Neuronal stem cell (in vitro differentiated cells): ENCODE results near the gene CFAP44.
"Not testable (repeated sequence)": the region's sequence is repeated elsewhere in the genome, so short reads cannot be mapped to it uniquely, and the experiment has no call there.

Source experiments
- DNase-seq: peaks from one replicate; pipeline ENCODE4 v3.0.0-alpha.2; 2013; ENCODE audit warnings: low spot score
- H2AFZ ChIP-seq: one replicate; pipeline ENCODE4 v1.6.1; 2013; ENCODE audit warnings: mild to moderate bottlenecking, low read length, inconsistent platforms
- H2AK5ac ChIP-seq: 2 replicates; pipeline ENCODE4 v1.6.1; 2013; ENCODE audit warnings: low read depth, mild to moderate bottlenecking, inconsistent platforms, low read length, moderate library complexity, mixed read lengths
- H2BK120ac ChIP-seq: 2 replicates; pipeline ENCODE4 v1.6.1; 2013; ENCODE audit warnings: low read depth, mild to moderate bottlenecking, inconsistent platforms, low read length, moderate library complexity, mixed read lengths
- H2BK12ac ChIP-seq: one replicate; pipeline ENCODE4 v1.6.1; 2013; ENCODE audit warnings: low read length, inconsistent platforms
- H2BK15ac ChIP-seq: 2 replicates; pipeline ENCODE4 v1.6.1; 2013; ENCODE audit warnings: mild to moderate bottlenecking, low read length, inconsistent platforms, mixed read lengths
- H2BK5ac ChIP-seq: one replicate; pipeline ENCODE4 v1.6.1; 2013; ENCODE audit warnings: inconsistent platforms, mild to moderate bottlenecking, low read length, moderate library complexity
- H3K14ac ChIP-seq: one replicate; pipeline ENCODE4 v1.6.1; 2013; ENCODE audit warnings: low read length, inconsistent platforms
- H3K18ac ChIP-seq: 2 replicates; pipeline ENCODE4 v1.6.1; 2013; ENCODE audit warnings: low read length, inconsistent platforms
- H3K23ac ChIP-seq: 2 replicates; pipeline ENCODE4 v1.6.1; 2013; ENCODE audit warnings: low read depth, mild to moderate bottlenecking, mixed read lengths, low read length, inconsistent platforms; ENCODE audit not compliant: poor library complexity
- H3K27ac ChIP-seq: replicated peaks from 3 replicates; pipeline ENCODE4 v1.5.1; 2013; ENCODE audit warnings: low read length, inconsistent platforms
- H3K27me3 ChIP-seq, 3 experiments: 2 replicates each; pipeline ENCODE4 v1.6.1; 2013; ENCODE audit warnings: low read length in 3 of 3, mild to moderate bottlenecking in 2 of 3, inconsistent platforms in 1 of 3, low read depth in 1 of 3, mixed read lengths in 1 of 3, moderate library complexity in 1 of 3; ENCODE audit not compliant: control insufficient read depth in 3 of 3, insufficient read depth in 3 of 3
- H3K36me3 ChIP-seq, 2 donors: replicated peaks in 1 of 2; 2 replicates each; pipeline ENCODE4 v1.6.1; 2013; ENCODE audit warnings: low read length in 2 of 2; ENCODE audit not compliant: control insufficient read depth in 2 of 2, insufficient read depth in 2 of 2
- H3K4ac ChIP-seq: 2 replicates; pipeline ENCODE4 v1.6.1; 2013; ENCODE audit warnings: inconsistent platforms, mild to moderate bottlenecking, low read length, moderate library complexity
- H3K4me1 ChIP-seq, 2 donors: 1 replicate in 1 of 2; 2 replicates in 1 of 2; pipeline ENCODE4 v1.6.1; 2013; ENCODE audit warnings: low read length in 2 of 2, low read depth in 1 of 2; ENCODE audit not compliant: control insufficient read depth in 2 of 2, insufficient read depth in 1 of 2
- H3K4me2 ChIP-seq: one replicate; pipeline ENCODE4 v1.6.1; 2013; ENCODE audit warnings: mild to moderate bottlenecking, low read length, inconsistent platforms; ENCODE audit not compliant: insufficient read depth, poor library complexity, severe bottlenecking
- H3K4me3 ChIP-seq, 2 donors: 2 replicates each; pipeline ENCODE4 v1.5.1; 2013; ENCODE audit warnings: low read length in 2 of 2, mild to moderate bottlenecking in 2 of 2, inconsistent platforms in 1 of 2, moderate library complexity in 1 of 2
- H3K79me1 ChIP-seq: one replicate; pipeline ENCODE4 v1.6.1; 2013; ENCODE audit warnings: low read depth, mild to moderate bottlenecking, inconsistent platforms, low read length, moderate library complexity
- H3K9ac ChIP-seq: one replicate; pipeline ENCODE4 v1.6.1; 2013; ENCODE audit warnings: mild to moderate bottlenecking, low read depth, low read length, inconsistent platforms; ENCODE audit not compliant: poor library complexity
- H3K9me3 ChIP-seq, 2 donors: replicated peaks in 1 of 2; 2 replicates each; pipeline versions ENCODE3 to v1.6.1; 2013; ENCODE audit warnings: low read length in 2 of 2, mild to moderate bottlenecking in 2 of 2, inconsistent platforms in 1 of 2, low read depth in 1 of 2, mixed read lengths in 1 of 2, moderate library complexity in 1 of 2; ENCODE audit not compliant: control insufficient read depth in 2 of 2, insufficient read depth in 1 of 2
- H4K8ac ChIP-seq: one replicate; pipeline ENCODE4 v1.6.1; 2013; ENCODE audit warnings: low read depth, mild to moderate bottlenecking, inconsistent platforms, low read length, moderate library complexity
- H4K91ac ChIP-seq: one replicate; pipeline ENCODE4 v1.6.1; 2013; ENCODE audit warnings: low read length, low read depth, mild to moderate bottlenecking, inconsistent platforms; ENCODE audit not compliant: poor library complexity
- WGBS, 2 donors: extraction: QIAGEN DNeasy Blood & Tissue Kit; methylation state at CpG; one replicate each; pipeline ENCODE4 v1.1.7; 2013; ENCODE audit warnings: missing lambda C conversion rate in 2 of 2, mixed read lengths in 1 of 2; ENCODE audit not compliant: insufficient read length in 2 of 2, insufficient replicate concordance in 1 of 2; ENCODE audit errors: extremely low coverage in 2 of 2; 5-methylcytosine and 5-hydroxymethylcytosine counted together

CFAP44 gene

GRCh38 chr3:113458554-113458953 lies 17.3 kb upstream of the CFAP44 start:
- not testable (repeated sequence) for H2AK5ac ChIP-seq, H3K4me3 ChIP-seq, H3K4me1 ChIP-seq, H3K27me3 ChIP-seq, H3K23ac ChIP-seq, H3K4me2 ChIP-seq, H3K9ac ChIP-seq, H2BK5ac ChIP-seq, H2BK12ac ChIP-seq, H3K79me1 ChIP-seq, H4K91ac ChIP-seq, H3K27ac ChIP-seq, DNase-seq, H2AFZ ChIP-seq, H2BK120ac ChIP-seq, H3K9me3 ChIP-seq, H3K4ac ChIP-seq, H3K18ac ChIP-seq, H4K8ac ChIP-seq, H2BK15ac ChIP-seq, H3K14ac ChIP-seq
- WGBS, 2 donors, result no CpG with 5 or more reads among the region's 27 CpGs
- H3K36me3 ChIP-seq, result peaks cover 5 to 76% of the 10 kb centered on the region in 2 donors

GRCh38 chr3:113455446-113455845 lies 14.2 kb upstream of the CFAP44 start:
- Histone ChIP-seq H3K14ac (no peak overlapping the region), H3K9ac (no peak overlapping the region), H3K36me3 (peaks cover 8 to 58% of the 10 kb centered on the region in 2 donors), H2BK120ac (no peak overlapping the region), H3K79me1 (no peaks in the 10 kb centered on the region), H2AK5ac (no peak overlapping the region), H4K91ac (no peak overlapping the region), H3K4me3 (no peak overlapping the region), H3K4me1 (no peaks in the 10 kb centered on the region), H3K23ac (no peak overlapping the region), H3K27me3 (no peaks in the 10 kb centered on the region), H3K4ac (no peak overlapping the region), H2BK12ac (no peak overlapping the region), H2AFZ (no peak overlapping the region), H3K4me2 (no peak overlapping the region), H2BK15ac (no peak overlapping the region), H4K8ac (no peak overlapping the region), H2BK5ac (no peak overlapping the region), H3K18ac (no peak overlapping the region), H3K9me3 (no peaks in the 10 kb centered on the region), H3K27ac (no peak overlapping the region)
- no peak for DNase-seq

GRCh38 chr3:113454630-113455029 lies 13.3 kb upstream of the CFAP44 start:
- H2BK120ac ChIP-seq, result no peak overlapping the region
- no peaks in the 10 kb centered on the region for H3K79me1 ChIP-seq
- no peak overlapping the region for H3K9ac ChIP-seq
- H2BK5ac ChIP-seq, result no peak overlapping the region
- H3K23ac ChIP-seq, result no peak overlapping the region
- H3K27me3 ChIP-seq, result no peaks in the 10 kb centered on the region
- H3K4me3 ChIP-seq, result no peak overlapping the region
- H2AK5ac ChIP-seq, result no peak overlapping the region
- no peak overlapping the region for H4K91ac ChIP-seq
- DNase-seq, result no peak
- no peaks in the 10 kb centered on the region for H3K9me3 ChIP-seq
- H3K18ac ChIP-seq, result no peak overlapping the region
- no peak overlapping the region for H3K4me2 ChIP-seq
- H4K8ac ChIP-seq, result no peak overlapping the region
- no peak overlapping the region for H2BK15ac ChIP-seq
- peaks cover 7 to 57% of the 10 kb centered on the region in 2 donors for H3K36me3 ChIP-seq
- H2AFZ ChIP-seq, result no peak overlapping the region
- no peak overlapping the region for H3K4ac ChIP-seq
- no peaks in the 10 kb centered on the region for H3K4me1 ChIP-seq
- no peak overlapping the region for H2BK12ac ChIP-seq
- H3K14ac ChIP-seq, result no peak overlapping the region
- no CpG with 5 or more reads among the region's 3 CpGs for WGBS, 2 donors
- H3K27ac ChIP-seq, result no peak overlapping the region

- WGBS, 2 donors, result no CpG with 5 or more reads among the region's 6 CpGs
- DNase-seq, result no peak
- H3K4ac ChIP-seq, result no peak overlapping the region
- H4K8ac ChIP-seq, result no peak overlapping the region
- no peak overlapping the region for H2AFZ ChIP-seq
- H3K4me1 ChIP-seq, result no peaks in the 10 kb centered on the region
- H4K91ac ChIP-seq, result no peak overlapping the region
- no peaks in the 10 kb centered on the region for H3K9me3 ChIP-seq
- H2BK15ac ChIP-seq, result no peak overlapping the region
- H3K4me2 ChIP-seq, result no peak overlapping the region
- no peaks in the 10 kb centered on the region for H3K79me1 ChIP-seq
- H3K27me3 ChIP-seq, result no peaks in the 10 kb centered on the region
- no peak overlapping the region for H2BK5ac ChIP-seq
- H3K14ac ChIP-seq, result no peak overlapping the region
- no peak overlapping the region for H3K18ac ChIP-seq
- no peak overlapping the region for H3K23ac ChIP-seq
- H2AK5ac ChIP-seq, result no peak overlapping the region
- no peak overlapping the region for H3K27ac ChIP-seq
- no peak overlapping the region for H2BK12ac ChIP-seq
- H3K9ac ChIP-seq, result no peak overlapping the region
- H3K4me3 ChIP-seq, result no peak overlapping the region
- no peak overlapping the region for H2BK120ac ChIP-seq
- peaks cover 7 to 59% of the 10 kb centered on the region in 2 donors for H3K36me3 ChIP-seq
Observed at GRCh38 chr3:113454057-113454456, 12.8 kb upstream of the CFAP44 start.
